HCT116 (cell line): Measurements from ENCODE around the gene SVIP. TPM values are rescaled to one million over a fixed set of nuclear protein-coding genes. Genes with fewer than 3 reads are reported as not detected.

ENCODE experiments used
- ATAC-seq: fragments of 200-7000 bp; cut with Tn5 transposase; 2 replicates; pipeline ENCODE4 v1.9.1; 2020; ENCODE audit warnings: mild to moderate bottlenecking, moderate library complexity
- BruUV-seq: library from RNA; stranded (reverse); fragments of 400-500 nt; replicated peaks from 2 replicates; lab custom pipeline; 2021; lab: Mats Ljungman, UMichigan
- CTCF ChIA-PET: fragments of 300-600 bp; sonication (Branson Sonifier 250); formaldehyde crosslinking; loops from one replicate; lab custom pipeline; 2021; ENCODE audit warnings: antibody characterized with exemption; lab: Charles Lee
- POLR2A ChIA-PET: fragments of 300-600, 350-600 bp; sonication (Branson Sonifier 250); formaldehyde crosslinking; loops from one replicate; lab custom pipeline; 2021; ENCODE audit warnings: antibody characterized with exemption; lab: Charles Lee
- RAD21 ChIA-PET, 2 experiments: fragments of 300-600 bp; sonication (Branson Sonifier 250); formaldehyde crosslinking; loops; one replicate each; lab custom pipeline; 2023; ENCODE audit warnings: low total read pairs in 2 of 2; ENCODE audit not compliant: uncharacterized antibody in 2 of 2, unreplicated experiment in 2 of 2, low non-redundant PET in 1 of 2; lab: Charles Lee
- DNase-seq: peaks from one replicate; pipeline ENCODE4 v3.0.0-alpha.2; 2010; ENCODE audit warnings: low read depth, low spot score
- H2AFZ ChIP-seq: fragments of 200-600 bp; shearing (Covaris generic), sonication (generic); 2 replicates; pipeline ENCODE4 v1.6.1; 2017; ENCODE audit warnings: low read depth, mixed run types, mixed read lengths, antibody characterized with exemption, low read length; ENCODE audit not compliant: poor library complexity, severe bottlenecking
- H3K27ac ChIP-seq: 2 replicates; pipeline ENCODE4 v1.5.1; 2012; ENCODE audit warnings: low read depth, low read length
- H3K27me3 ChIP-seq: fragments of 200-600 bp; sonication (generic); 2 replicates; pipeline ENCODE4 v1.6.1; 2016; ENCODE audit warnings: mixed run types, low read length, mixed read lengths; ENCODE audit not compliant: insufficient read depth
- H3K36me3 ChIP-seq, 2 experiments: fragments of 200-500 bp in 1 of 2; fragments of 200-600 bp in 1 of 2; sonication (Bioruptor generic) in 1 of 2; sonication (generic) in 1 of 2; 2 replicates each; pipeline versions ENCODE4 v1.5.1 to v1.6.1; 2014 to 2016; ENCODE audit warnings: low read length in 2 of 2, inconsistent platforms in 1 of 2, mixed read lengths in 1 of 2, mixed run types in 1 of 2; ENCODE audit not compliant: insufficient read depth in 2 of 2, control insufficient read depth in 1 of 2
- H3K4me1 ChIP-seq, 2 experiments: fragments of 200-600 bp in 1 of 2; sonication (generic) in 1 of 2; 2 replicates each; pipeline versions ENCODE4 v1.5.1 to v1.6.1; 2012 to 2017; ENCODE audit warnings: low read length in 2 of 2, inconsistent platforms in 1 of 2, mild to moderate bottlenecking in 1 of 2, mixed read lengths in 1 of 2, mixed run types in 1 of 2, moderate library complexity in 1 of 2; ENCODE audit not compliant: insufficient read depth in 2 of 2, control insufficient read depth in 1 of 2
- H3K4me2 ChIP-seq: fragments of 200-600 bp; sonication (generic); 2 replicates; pipeline ENCODE4 v1.6.1; 2017; ENCODE audit warnings: mixed run types, low read length, mixed read lengths
- H3K4me3 ChIP-seq, 2 experiments: fragments of 200-600 bp in 1 of 2; sonication (generic) in 1 of 2; replicated peaks in 1 of 2; 2 replicates each; pipeline ENCODE4 v1.5.1; 2011 to 2016; ENCODE audit warnings: low read length in 2 of 2, control low read depth in 1 of 2, low read depth in 1 of 2, mild to moderate bottlenecking in 1 of 2, mixed read lengths in 1 of 2, mixed run types in 1 of 2
- H3K79me2 ChIP-seq: fragments of 200-600 bp; sonication (generic); 2 replicates; pipeline ENCODE4 v1.6.1; 2017; ENCODE audit warnings: mild to moderate bottlenecking, mixed run types, low read length, moderate library complexity, mixed read lengths; ENCODE audit not compliant: insufficient read depth
- H3K9ac ChIP-seq: fragments of 200-600 bp; sonication (generic); 2 replicates; pipeline ENCODE4 v1.6.1; 2016; ENCODE audit warnings: low read length, mixed read lengths
- H3K9me2 ChIP-seq: fragments of 200-600 bp; sonication (generic), shearing (Covaris generic); 2 replicates; pipeline ENCODE4 v1.6.1; 2017; ENCODE audit warnings: mixed run types, mild to moderate bottlenecking, moderate library complexity; ENCODE audit not compliant: insufficient read depth
- H3K9me3 ChIP-seq, 2 experiments: fragments of 200-500 bp in 1 of 2; fragments of 200-600 bp in 1 of 2; sonication (Bioruptor generic) in 1 of 2; sonication (generic) in 1 of 2; 2 replicates each; pipeline ENCODE4 v1.6.1; 2014 to 2017; ENCODE audit warnings: low read length in 2 of 2, mixed read lengths in 2 of 2, inconsistent platforms in 1 of 2, low read depth in 1 of 2, mild to moderate bottlenecking in 1 of 2, mixed run types in 1 of 2, moderate library complexity in 1 of 2; ENCODE audit not compliant: control insufficient read depth in 1 of 2, insufficient read depth in 1 of 2
- H4K20me1 ChIP-seq: fragments of 200-600 bp; sonication (generic), shearing (Covaris generic); 2 replicates; pipeline ENCODE4 v1.6.1; 2017; ENCODE audit warnings: mixed run types, mild to moderate bottlenecking, moderate library complexity; ENCODE audit not compliant: insufficient read depth
- EZH2phosphoT487 ChIP-seq: fragments of 200-600 bp; IDR thresholded peaks from 2 replicates; pipeline ENCODE4 v1.6.1; 2018; ENCODE audit warnings: antibody characterized with exemption, borderline replicate concordance
- FOSL1 ChIP-seq: IDR thresholded peaks from 2 replicates; pipeline ENCODE4 v1.6.1; 2012; ENCODE audit warnings: low read depth
- JUND ChIP-seq: IDR thresholded peaks from 2 replicates; pipeline ENCODE4 v1.6.1; 2012
- POLR2A ChIP-seq: IDR thresholded peaks from 2 replicates; pipeline ENCODE4 v1.7.0; 2011; ENCODE audit warnings: borderline replicate concordance; ENCODE audit not compliant: insufficient read depth, insufficient read length; ENCODE audit errors: extremely low read depth
- RAD21 ChIP-seq: IDR thresholded peaks from 2 replicates; pipeline ENCODE4 v1.6.1; 2012; ENCODE audit warnings: low read depth, mild to moderate bottlenecking
- SIN3A ChIP-seq: IDR thresholded peaks from 2 replicates; pipeline ENCODE4 v1.6.1; 2012; ENCODE audit warnings: low read depth
- TCF7L2 ChIP-seq: IDR thresholded peaks from 2 replicates; pipeline ENCODE4 v1.7.0; 2011; ENCODE audit warnings: borderline replicate concordance, inconsistent platforms; ENCODE audit not compliant: insufficient read depth, insufficient read length; ENCODE audit errors: extremely low read depth
- intact Hi-C: fragments of 100-400 bp; cut with micrococcal nuclease; formaldehyde crosslinking; loops from 2 replicates; pipeline ENCODE4 v1.10.0; 2022
- total RNA-seq: library from RNA; stranded (reverse); gene quantifications from one replicate; pipeline ENCODE4 v1.2.1, GENCODE V29; 2021; ENCODE audit not compliant: unreplicated experiment
- TF ChIP-seq, protein P1 (sequence below): IDR thresholded peaks from 2 replicates; pipeline ENCODE4 v1.6.1; 2012; ENCODE audit warnings: low read depth
- TF ChIP-seq, protein P2 (sequence below), 3 experiments: fragments of 200-600 bp in 1 of 3; sonication (generic) in 1 of 3; IDR thresholded peaks in 2 of 3; conservative IDR thresholded peaks in 1 of 3; 2 replicates each; pipeline ENCODE4 v1.5.1; 2012 to 2017; ENCODE audit warnings: low read depth in 2 of 3, low read length in 2 of 3, antibody characterized with exemption in 1 of 3, borderline replicate concordance in 1 of 3, control low read depth in 1 of 3, mild to moderate bottlenecking in 1 of 3, mixed read lengths in 1 of 3, mixed run types in 1 of 3, moderate library complexity in 1 of 3; ENCODE audit not compliant: insufficient read depth in 1 of 3
- TF ChIP-seq, protein P3 (sequence below): IDR thresholded peaks from 2 replicates; pipeline ENCODE4 v1.6.1; 2012

SVIP gene
- total RNA-seq, 1 experiment from 2014 or later, result 18.6 TPM

DNA sequence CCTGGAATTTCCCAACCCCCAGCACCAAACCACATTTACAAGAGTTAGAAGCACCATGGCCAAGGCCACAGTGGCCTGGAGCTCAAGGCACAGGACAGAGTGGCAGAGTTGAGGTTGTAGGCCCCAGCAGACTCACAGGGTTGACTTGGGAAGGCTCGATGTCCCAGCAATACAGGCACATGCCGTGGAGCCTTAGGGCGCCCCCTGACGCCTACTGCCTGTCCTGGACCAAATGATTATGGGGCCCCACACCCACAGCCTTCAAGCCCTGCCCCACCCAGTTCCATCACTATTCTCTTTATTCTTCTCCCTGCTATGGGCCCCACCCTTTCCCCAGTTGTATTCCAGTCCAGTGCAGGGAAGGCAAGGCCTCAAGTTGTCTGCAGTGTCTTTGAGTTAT is 30.6 kb upstream of the SVIP start, which contains the start of gene CCDC179:
Gene CCDC179 (minus strand): TSS at position 234 of the 400 bp plus-strand sequence. CDS start 53 bp downstream, at position 181.
- Histone ChIP-seq H3K4me1 (no peaks in the 10 kb centered on the region), H3K27ac (no peak within 1 kb of the TSS), H3K27me3 (no peaks in the 10 kb centered on the region), H3K4me2 (no peak within 1 kb of the TSS), H3K9me2 (no peaks in the 10 kb centered on the region), H3K4me3 (no peak within 1 kb of the TSS), H4K20me1 (no peaks in the 10 kb centered on the region), H3K36me3 (no peaks in the 10 kb centered on the region), H2AFZ (no peak within 1 kb of the TSS), H3K9me3 (no peaks in the 10 kb centered on the region), H3K79me2 (no peaks in the 10 kb centered on the region), H3K9ac (no peak within 1 kb of the TSS)
- TF ChIP-seq TCF7L2, result no peak
- TF ChIP-seq JUND, result no peak
- TF ChIP-seq, protein P1, sequence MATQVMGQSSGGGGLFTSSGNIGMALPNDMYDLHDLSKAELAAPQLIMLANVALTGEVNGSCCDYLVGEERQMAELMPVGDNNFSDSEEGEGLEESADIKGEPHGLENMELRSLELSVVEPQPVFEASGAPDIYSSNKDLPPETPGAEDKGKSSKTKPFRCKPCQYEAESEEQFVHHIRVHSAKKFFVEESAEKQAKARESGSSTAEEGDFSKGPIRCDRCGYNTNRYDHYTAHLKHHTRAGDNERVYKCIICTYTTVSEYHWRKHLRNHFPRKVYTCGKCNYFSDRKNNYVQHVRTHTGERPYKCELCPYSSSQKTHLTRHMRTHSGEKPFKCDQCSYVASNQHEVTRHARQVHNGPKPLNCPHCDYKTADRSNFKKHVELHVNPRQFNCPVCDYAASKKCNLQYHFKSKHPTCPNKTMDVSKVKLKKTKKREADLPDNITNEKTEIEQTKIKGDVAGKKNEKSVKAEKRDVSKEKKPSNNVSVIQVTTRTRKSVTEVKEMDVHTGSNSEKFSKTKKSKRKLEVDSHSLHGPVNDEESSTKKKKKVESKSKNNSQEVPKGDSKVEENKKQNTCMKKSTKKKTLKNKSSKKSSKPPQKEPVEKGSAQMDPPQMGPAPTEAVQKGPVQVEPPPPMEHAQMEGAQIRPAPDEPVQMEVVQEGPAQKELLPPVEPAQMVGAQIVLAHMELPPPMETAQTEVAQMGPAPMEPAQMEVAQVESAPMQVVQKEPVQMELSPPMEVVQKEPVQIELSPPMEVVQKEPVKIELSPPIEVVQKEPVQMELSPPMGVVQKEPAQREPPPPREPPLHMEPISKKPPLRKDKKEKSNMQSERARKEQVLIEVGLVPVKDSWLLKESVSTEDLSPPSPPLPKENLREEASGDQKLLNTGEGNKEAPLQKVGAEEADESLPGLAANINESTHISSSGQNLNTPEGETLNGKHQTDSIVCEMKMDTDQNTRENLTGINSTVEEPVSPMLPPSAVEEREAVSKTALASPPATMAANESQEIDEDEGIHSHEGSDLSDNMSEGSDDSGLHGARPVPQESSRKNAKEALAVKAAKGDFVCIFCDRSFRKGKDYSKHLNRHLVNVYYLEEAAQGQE, result no peak
- TF ChIP-seq SIN3A, result no peak
- no peak for TF ChIP-seq POLR2A
- no peak for TF ChIP-seq EZH2phosphoT487
- TF ChIP-seq RAD21, result no peak
- TF ChIP-seq, protein P2, sequence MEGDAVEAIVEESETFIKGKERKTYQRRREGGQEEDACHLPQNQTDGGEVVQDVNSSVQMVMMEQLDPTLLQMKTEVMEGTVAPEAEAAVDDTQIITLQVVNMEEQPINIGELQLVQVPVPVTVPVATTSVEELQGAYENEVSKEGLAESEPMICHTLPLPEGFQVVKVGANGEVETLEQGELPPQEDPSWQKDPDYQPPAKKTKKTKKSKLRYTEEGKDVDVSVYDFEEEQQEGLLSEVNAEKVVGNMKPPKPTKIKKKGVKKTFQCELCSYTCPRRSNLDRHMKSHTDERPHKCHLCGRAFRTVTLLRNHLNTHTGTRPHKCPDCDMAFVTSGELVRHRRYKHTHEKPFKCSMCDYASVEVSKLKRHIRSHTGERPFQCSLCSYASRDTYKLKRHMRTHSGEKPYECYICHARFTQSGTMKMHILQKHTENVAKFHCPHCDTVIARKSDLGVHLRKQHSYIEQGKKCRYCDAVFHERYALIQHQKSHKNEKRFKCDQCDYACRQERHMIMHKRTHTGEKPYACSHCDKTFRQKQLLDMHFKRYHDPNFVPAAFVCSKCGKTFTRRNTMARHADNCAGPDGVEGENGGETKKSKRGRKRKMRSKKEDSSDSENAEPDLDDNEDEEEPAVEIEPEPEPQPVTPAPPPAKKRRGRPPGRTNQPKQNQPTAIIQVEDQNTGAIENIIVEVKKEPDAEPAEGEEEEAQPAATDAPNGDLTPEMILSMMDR (IDR thresholded peaks at IDR 0.05 in 2 of 3, conservative IDR thresholded peaks at IDR 0.05 in 1 of 3; ENCODE audit: borderline replicate concordance in 1 of 3, insufficient read depth in 1 of 3, low read depth in 2 of 3, low read length in 2 of 3), result no peak
- TF ChIP-seq, protein P3, sequence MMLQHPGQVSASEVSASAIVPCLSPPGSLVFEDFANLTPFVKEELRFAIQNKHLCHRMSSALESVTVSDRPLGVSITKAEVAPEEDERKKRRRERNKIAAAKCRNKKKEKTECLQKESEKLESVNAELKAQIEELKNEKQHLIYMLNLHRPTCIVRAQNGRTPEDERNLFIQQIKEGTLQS, result no peak
- no peak for TF ChIP-seq FOSL1
- intact Hi-C loops, result no loop called here
- DNase-seq (no peak), ATAC-seq (peak; percentile 38; the same call in 1 of the 2 replicates)
- ChIA-PET RAD21 (no interaction called here), CTCF (no interaction called here), POLR2A (no interaction called here)
- no TSS peak for BruUV-seq
